ENCODE measurements around the gene ATF3.

- TF ChIP-seq CTCF (IDR thresholded peaks at IDR 0.05; ENCODE audit: low read depth, low read length, poor library complexity, severe bottlenecking) (no peak), EZH2phosphoT487 (IDR thresholded peaks at IDR 0.05; ENCODE audit: borderline replicate concordance, low read length) (no peak)
Measured at GRCh38 chr1:212640223-212640878, 31.8 kb downstream of the ATF3 start.
